Stimulated activated CD4-positive, alpha-beta T cell treated with anti-CD3 and anti-CD28 coated beads, Interleukin-15, amount 100 ng/mL, for 48 hours (primary cell): ENCODE measurements around the gene RABGEF1.
A peak's percentile ranks its signal among the peaks of the same experiment; 100 is the strongest.

ENCODE experiments used
- DNase-seq, 2 donors: peaks; one replicate each; pipeline ENCODE4 v3.0.0-alpha.2; 2020; ENCODE audit warnings: low read depth in 2 of 2

RABGEF1 gene

GRCh38 chr7:66847879-66848790, 107.6 kb downstream of the RABGEF1 start:
- DNase-seq = no peak

- no peak for DNase-seq
Measured at GRCh38 chr7:66859339-66859738, 118.8 kb downstream of the RABGEF1 start.

- peak; percentile 36 to 48 for DNase-seq
Measured at GRCh38 chr7:66859794-66860645, 119.5 kb downstream of the RABGEF1 start.

- DNase-seq = no peak
Measured at GRCh38 chr7:66860767-66861166, 120.2 kb downstream of the RABGEF1 start.
